HG02840 (cell line): Measurements from ENCODE around the gene ENO3.

Experiments
- ATAC-seq: cut with Tn5 transposase; IDR thresholded peaks from one replicate; pipeline ENCODE4 v1.9.1; 2021; ENCODE audit warnings: mild to moderate bottlenecking, moderate library complexity, moderate number of reproducible peaks; ENCODE audit not compliant: unreplicated experiment, low FRiP score

ENO3 gene

GRCh38 chr17:4971826-4972225, 20.9 kb downstream of the ENO3 start:
- no peak for ATAC-seq

- no peak for ATAC-seq
Observed at GRCh38 chr17:4972322-4972721, 21.4 kb downstream of the ENO3 start.

- no peak for ATAC-seq
Observed at GRCh38 chr17:4972752-4973151, 21.8 kb downstream of the ENO3 start.

- no peak for ATAC-seq
Observed at GRCh38 chr17:4973256-4974114, 22.6 kb downstream of the ENO3 start.

GRCh38 chr17:4974115-4974670, 23.3 kb downstream of the ENO3 start:
- no peak for ATAC-seq

GRCh38 chr17:4978726-4979125, 27.8 kb downstream of the ENO3 start:
- no peak for ATAC-seq

GRCh38 chr17:4980644-4981216, 29.8 kb downstream of the ENO3 start:
- no peak for ATAC-seq

- no peak for ATAC-seq
Observed at GRCh38 chr17:4982305-4982704, 31.4 kb downstream of the ENO3 start.

- ATAC-seq = no peak
Observed at GRCh38 chr17:4986403-4986802, 35.5 kb downstream of the ENO3 start.

- ATAC-seq = peak; percentile 65
Observed at GRCh38 chr17:4986951-4987766, 36.2 kb downstream of the ENO3 start, which contains the start of gene CAMTA2. CAMTA2 (minus strand) TSS chr17:4987675; CDS start chr17:4986222, 1,453 bp downstream.

- ATAC-seq = no peak
Observed at GRCh38 chr17:4987767-4988567, 37.0 kb downstream of the ENO3 start.

GRCh38 chr17:4994081-4994595, 43.2 kb downstream of the ENO3 start:
- no peak for ATAC-seq

GRCh38 chr17:4997302-4998026, 46.5 kb downstream of the ENO3 start, which contains the start of the genes INCA1 and KIF1C:
INCA1 (minus strand) TSS chr17:4997522; CDS start chr17:4994437, 3,085 bp downstream.
KIF1C (plus strand) TSS chr17:4997950; CDS start chr17:5000247, 2,297 bp downstream.
- ATAC-seq = peak; percentile 77

- ATAC-seq = peak; percentile 14
Observed at GRCh38 chr17:4998027-4998731, 47.3 kb downstream of the ENO3 start.

- no peak for ATAC-seq
Observed at GRCh38 chr17:4998732-4999429, 48.0 kb downstream of the ENO3 start.

- no peak for ATAC-seq
Observed at GRCh38 chr17:4999430-5000093, 48.6 kb downstream of the ENO3 start.

- no peak for ATAC-seq
Observed at GRCh38 chr17:5000237-5000639, 49.3 kb downstream of the ENO3 start.
